ENCODE data around the gene CDKAL1. TPM values are rescaled to one million over a fixed set of nuclear protein-coding genes. Genes with fewer than 3 reads are reported as not detected.

Gene CDKAL1
- total and polyA plus RNA-seq, 9 of the 15 experiments (the other 6 are each of a cell fraction or from before 2014, with no cell fraction given), result 11.2 to 36.3 (median 20.1) TPM

- no peak for TF ChIP-seq ZNF449 (CRISPR knock-in tag; IDR thresholded peaks at IDR 0.05)
- TF ChIP-seq ZNF586 (CRISPR knock-in tag; conservative IDR thresholded peaks at IDR 0.05), result no peak
- TF ChIP-seq ZNF174 (CRISPR knock-in tag; IDR thresholded peaks at IDR 0.05), result no peak
- TF ChIP-seq ZNF212 (CRISPR knock-in tag; IDR thresholded peaks at IDR 0.05), result no peak
Measured at GRCh38 chr6:20778459-20778858, 244.2 kb downstream of the CDKAL1 start (continued).

GRCh38 chr6:20778912-20779311, 244.7 kb downstream of the CDKAL1 start:
- FAIRE-seq (no peak), DNase-seq (ENCODE audit: extremely low read depth in 1 of 4, low spot score in 3 of 4) (no peak), ATAC-seq (no peak)
- Histone ChIP-seq H4K20me1 (replicated peaks; ENCODE audit: control insufficient read depth, insufficient read depth, low read length) (no peaks in the 10 kb centered on the region), H3K9me1 (ENCODE audit: control insufficient read depth, insufficient read depth, low read length) (no peaks in the 10 kb centered on the region), H3K4me3 (no peak overlapping the region), H3K27me3 (ENCODE audit: control insufficient read depth in 2 of 2, insufficient read depth in 2 of 2, low read length in 2 of 2) (no peaks in the 10 kb centered on the region), H3K9me3 (replicated peaks; ENCODE audit: control insufficient read depth, insufficient read depth, low read depth, low read length) (no peaks in the 10 kb centered on the region), H2AFZ (ENCODE audit: low read depth, low read length) (no peak overlapping the region), H3K9ac (ENCODE audit: insufficient read depth in 1 of 2, low read depth in 2 of 2, low read length in 2 of 2) (no peak overlapping the region), H3K27ac (ENCODE audit: extremely low read depth, low read depth, low read length) (no peak overlapping the region), H3K79me2 (ENCODE audit: control insufficient read depth, insufficient read depth, low read length) (no peaks in the 10 kb centered on the region), H3K36me3 (ENCODE audit: control insufficient read depth, insufficient read depth, low read length) (peaks cover 7% of the 10 kb centered on the region; the same call in 2 of the 3 replicates), H3K4me1 (replicated peaks in 1 of 2; ENCODE audit: control insufficient read depth in 2 of 2, insufficient read depth in 2 of 2, low read length in 2 of 2) (no peaks in the 10 kb centered on the region), H3K4me2 (ENCODE audit: insufficient read depth, low read length) (no peak overlapping the region)
- ChIA-PET CTCF (ENCODE audit: low intra/inter-chr PET ratio) (no interaction called here), POLR2A (interaction anchor here (1.4 kb wide), 1 partner anchor 9 kb away, joined by 6 read pairs; no protein-coding TSS in a partner anchor)
- whole genome bisulfite sequencing (ENCODE audit: insufficient coverage, low coverage, missing lambda C conversion rate), result 92% methylated on average over 6 of the region's 6 CpGs
- no peak for TF ChIP-seq NFIX (CRISPR knock-in tag; IDR thresholded peaks at IDR 0.05; ENCODE audit: low read depth)
- TF ChIP-seq MCM2 (IDR thresholded peaks at IDR 0.05; ENCODE audit: low read depth), result no peak
- TF ChIP-seq KLF16 (IDR thresholded peaks at IDR 0.05), result no peak
- TF ChIP-seq SOX6 (IDR thresholded peaks at IDR 0.05), result no peak
- no peak for TF ChIP-seq SREBF1 (IDR thresholded peaks at IDR 0.05; ENCODE audit: borderline replicate concordance, low read depth, low read length)
- TF ChIP-seq TEAD1 (CRISPR knock-in tag; IDR thresholded peaks at IDR 0.05), result no peak
- TF ChIP-seq KDM4B (IDR thresholded peaks at IDR 0.05; ENCODE audit: borderline replicate concordance in 2 of 2, low read depth in 1 of 2), result no peak
- BruUV-seq (replicated peaks), result no TSS peak
- in situ Hi-C loops (cut with MboI), result no loop called here
- intact Hi-C loops (cut with micrococcal nuclease), result no loop called here

Data from K562 (cell line).